MCF 10A (cell line): ENCODE data around the gene DOK5. TPM values are rescaled to one million over a fixed set of nuclear protein-coding genes. Genes with fewer than 3 reads are reported as not detected.

Experiments used
- BruUV-seq: library from RNA; stranded (reverse); fragments of 400-500 nt; replicated peaks from 2 replicates; lab custom pipeline; 2021; lab: Mats Ljungman, UMichigan
- CTCF ChIA-PET: fragments of 300-600 bp; sonication (Branson Sonifier 250); formaldehyde crosslinking; extraction: SDS; loops from one replicate; lab custom pipeline; 2021; ENCODE audit warnings: antibody characterized with exemption, inconsistent platforms; lab: Yijun Ruan, JAX
- POLR2A ChIA-PET: fragments of 300-600, 350-650 bp; sonication (Branson Sonifier 250); formaldehyde crosslinking; extraction: SDS; loops from one replicate; lab custom pipeline; 2020; ENCODE audit warnings: antibody characterized with exemption, inconsistent platforms; lab: Yijun Ruan, JAX
- DNase-seq: peaks from one replicate; pipeline ENCODE4 v3.0.0-alpha.2; 2018; ENCODE audit not compliant: unreplicated experiment
- H3K27ac Mint-ChIP-seq: one replicate; pipeline ENCODE4 v1.8.0; 2022; ENCODE audit warnings: mild to moderate bottlenecking, low read depth, mixed read lengths; ENCODE audit not compliant: unreplicated experiment
- H3K27me3 Mint-ChIP-seq: one replicate; pipeline ENCODE4 v1.8.0; 2022; ENCODE audit warnings: mixed read lengths; ENCODE audit not compliant: insufficient read depth, unreplicated experiment
- H3K36me3 Mint-ChIP-seq: one replicate; pipeline ENCODE4 v1.8.0; 2022; ENCODE audit warnings: mild to moderate bottlenecking, moderate library complexity, mixed read lengths; ENCODE audit not compliant: insufficient read depth, unreplicated experiment
- H3K4me1 Mint-ChIP-seq: one replicate; pipeline ENCODE4 v1.8.0; 2022; ENCODE audit warnings: mixed read lengths; ENCODE audit not compliant: insufficient read depth, unreplicated experiment
- H3K4me3 Mint-ChIP-seq: one replicate; pipeline ENCODE4 v1.8.0; 2022; ENCODE audit warnings: mild to moderate bottlenecking, moderate library complexity, mixed read lengths; ENCODE audit not compliant: unreplicated experiment
- H3K9me3 Mint-ChIP-seq: one replicate; pipeline ENCODE4 v1.8.0; 2022; ENCODE audit warnings: mixed read lengths; ENCODE audit not compliant: unreplicated experiment
- intact Hi-C: fragments of 100-400 bp; cut with micrococcal nuclease; formaldehyde crosslinking; loops from 2 replicates; pipeline ENCODE4 v1.14.1; 2022
- total RNA-seq: library from RNA; stranded (reverse); gene quantifications from 2 replicates; pipeline ENCODE4 v1.2.3, GENCODE V29; 2022
- TF ChIP-seq, protein P1 (sequence below): fragments of 200-600 bp; IDR thresholded peaks from one replicate; pipeline ENCODE4 v1.8.0; 2022; ENCODE audit warnings: antibody characterized with exemption, mild to moderate bottlenecking; ENCODE audit not compliant: unreplicated experiment

Gene DOK5
- total RNA-seq, 1 experiment from 2014 or later, result not detected

DNA sequence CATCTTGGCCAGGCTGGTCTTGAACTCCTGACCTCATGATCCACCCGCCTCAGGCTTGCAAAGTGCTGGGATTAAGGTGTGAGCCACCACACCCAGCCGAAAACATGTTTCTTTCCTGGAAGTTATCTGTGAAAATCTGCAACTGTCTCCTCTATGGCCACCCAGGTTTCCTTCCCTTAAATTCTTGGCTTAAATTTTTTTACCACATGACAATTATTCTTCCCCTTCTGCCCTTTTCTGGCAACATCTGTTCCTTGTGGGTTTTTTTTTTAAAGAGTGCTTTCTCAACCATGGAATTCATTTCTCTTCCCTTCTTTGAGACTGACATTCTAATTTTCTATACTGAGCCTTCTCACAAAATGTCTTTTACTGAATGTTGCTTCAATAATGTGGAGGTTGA is 59.6 kb downstream of the DOK5 start:
- intact Hi-C loops, result no loop called here
- CTCF ChIA-PET, result no interaction called here
- Mint-ChIP-seq H3K4me3 (no peak overlapping the region), H3K9me3 (peaks cover 7% of the 10 kb centered on the region), H3K36me3 (no peaks in the 10 kb centered on the region), H3K4me1 (no peaks in the 10 kb centered on the region), H3K27ac (no peak overlapping the region), H3K27me3 (peaks cover 19% of the 10 kb centered on the region)
- DNase-seq, result no peak
- POLR2A ChIA-PET, result no interaction called here
- BruUV-seq, result no TSS peak
- TF ChIP-seq, protein P1, sequence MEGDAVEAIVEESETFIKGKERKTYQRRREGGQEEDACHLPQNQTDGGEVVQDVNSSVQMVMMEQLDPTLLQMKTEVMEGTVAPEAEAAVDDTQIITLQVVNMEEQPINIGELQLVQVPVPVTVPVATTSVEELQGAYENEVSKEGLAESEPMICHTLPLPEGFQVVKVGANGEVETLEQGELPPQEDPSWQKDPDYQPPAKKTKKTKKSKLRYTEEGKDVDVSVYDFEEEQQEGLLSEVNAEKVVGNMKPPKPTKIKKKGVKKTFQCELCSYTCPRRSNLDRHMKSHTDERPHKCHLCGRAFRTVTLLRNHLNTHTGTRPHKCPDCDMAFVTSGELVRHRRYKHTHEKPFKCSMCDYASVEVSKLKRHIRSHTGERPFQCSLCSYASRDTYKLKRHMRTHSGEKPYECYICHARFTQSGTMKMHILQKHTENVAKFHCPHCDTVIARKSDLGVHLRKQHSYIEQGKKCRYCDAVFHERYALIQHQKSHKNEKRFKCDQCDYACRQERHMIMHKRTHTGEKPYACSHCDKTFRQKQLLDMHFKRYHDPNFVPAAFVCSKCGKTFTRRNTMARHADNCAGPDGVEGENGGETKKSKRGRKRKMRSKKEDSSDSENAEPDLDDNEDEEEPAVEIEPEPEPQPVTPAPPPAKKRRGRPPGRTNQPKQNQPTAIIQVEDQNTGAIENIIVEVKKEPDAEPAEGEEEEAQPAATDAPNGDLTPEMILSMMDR, result no peak

DNA sequence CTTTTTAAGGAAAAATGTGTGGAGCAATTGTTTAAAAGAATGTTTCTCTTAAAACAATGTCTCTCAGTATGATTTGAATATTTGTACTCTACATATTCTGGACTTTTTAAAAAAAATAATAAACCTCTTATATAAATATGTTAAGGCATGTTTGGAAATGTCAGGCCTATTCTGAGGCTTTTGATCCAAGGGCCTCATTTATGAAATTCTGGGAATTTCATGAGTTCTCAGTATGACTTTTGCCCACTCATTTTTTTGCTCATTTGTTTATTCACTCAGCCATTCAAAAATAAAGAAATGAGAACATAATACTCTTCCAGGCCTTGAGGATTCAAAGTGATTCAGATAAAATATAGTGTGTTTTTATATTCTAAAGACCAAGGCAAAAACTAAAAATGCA is 60.4 kb downstream of the DOK5 start:
- intact Hi-C loops, result no loop called here
- Mint-ChIP-seq H3K27me3 (peaks cover 12% of the 10 kb centered on the region), H3K9me3 (peaks cover 7% of the 10 kb centered on the region), H3K4me3 (no peak overlapping the region), H3K4me1 (no peaks in the 10 kb centered on the region), H3K36me3 (no peaks in the 10 kb centered on the region), H3K27ac (no peak overlapping the region)
- ChIA-PET CTCF (no interaction called here), POLR2A (no interaction called here)
- no peak for DNase-seq
- BruUV-seq, result no TSS peak
- TF ChIP-seq, protein P1, result no peak

GRCh38 chr20:54539521-54540046 is 64.2 kb downstream of the DOK5 start:
- peaks cover 7% of the 10 kb centered on the region for H3K9me3 Mint-ChIP-seq
- ChIA-PET POLR2A (no interaction called here), CTCF (interaction anchor here (0.6 kb wide), 1 partner anchor 129 kb away, joined by 3 read pairs; no protein-coding TSS in a partner anchor)
- no peaks in the 10 kb centered on the region for H3K36me3 Mint-ChIP-seq
- TF ChIP-seq, protein P1, result no peak
- H3K4me3 Mint-ChIP-seq, result no peak overlapping the region
- no peak overlapping the region for H3K27ac Mint-ChIP-seq
- intact Hi-C loops, result no loop called here
- no peak for DNase-seq
- H3K27me3 Mint-ChIP-seq, result peaks cover 24% of the 10 kb centered on the region
- no peaks in the 10 kb centered on the region for H3K4me1 Mint-ChIP-seq
- no TSS peak for BruUV-seq

DNA sequence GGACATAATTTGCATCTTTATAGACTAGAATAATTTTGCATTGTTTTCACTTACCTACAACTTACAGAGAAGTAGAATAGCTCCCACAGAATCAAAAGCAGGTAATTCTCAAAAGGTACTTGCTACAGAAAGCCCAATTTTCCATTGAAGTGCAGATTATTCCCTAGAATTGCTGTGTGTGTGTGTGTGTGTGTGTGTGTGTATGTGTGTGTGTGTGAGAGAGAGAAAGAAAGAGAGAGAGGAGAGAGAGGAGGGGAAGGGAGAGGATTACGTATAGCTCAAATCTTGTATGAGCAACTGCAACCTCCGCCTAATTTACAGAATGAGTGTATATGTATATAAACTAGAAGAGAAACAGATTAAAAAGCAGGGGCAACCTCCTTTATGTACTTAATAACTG is 68.0 kb downstream of the DOK5 start:
- peaks cover 2% of the 10 kb centered on the region for H3K9me3 Mint-ChIP-seq
- no peaks in the 10 kb centered on the region for H3K4me1 Mint-ChIP-seq
- no peaks in the 10 kb centered on the region for H3K36me3 Mint-ChIP-seq
- ChIA-PET CTCF (interaction anchor here (0.6 kb wide), 1 partner anchor 40 kb away, joined by 3 read pairs; no protein-coding TSS in a partner anchor), POLR2A (interaction anchor here (0.9 kb wide), 1 partner anchor 49 kb away, joined by 3 read pairs; no protein-coding TSS in a partner anchor)
- no TSS peak for BruUV-seq
- DNase-seq, result no peak
- H3K27ac Mint-ChIP-seq, result no peak overlapping the region
- intact Hi-C loops, result no loop called here
- peaks cover 24% of the 10 kb centered on the region for H3K27me3 Mint-ChIP-seq
- H3K4me3 Mint-ChIP-seq, result no peak overlapping the region
- TF ChIP-seq, protein P1, result no peak
